SK-N-SH (cell line): ENCODE results near the gene ADAMTS17. TPM values are rescaled to one million over a fixed set of nuclear protein-coding genes. Genes with fewer than 3 reads are reported as not detected.

ENCODE experiments used
- CTCF ChIA-PET: fragments of 300-600, 350-600 bp; formaldehyde crosslinking; extraction: SDS; loops from one replicate; lab custom pipeline; 2021; lab: Yijun Ruan, JAX
- POLR2A ChIA-PET: fragments of 350-600 bp; sonication (Branson Sonifier 250); formaldehyde crosslinking; extraction: SDS; loops from one replicate; lab custom pipeline; 2020; ENCODE audit warnings: antibody characterized with exemption, inconsistent platforms; lab: Yijun Ruan, JAX
- DNase-seq: peaks from one replicate; pipeline ENCODE4 v3.0.0; 2012
- H2AFZ ChIP-seq: fragments of 200-600 bp; sonication (generic); 2 replicates; pipeline ENCODE4 v1.8.1; 2016; ENCODE audit warnings: antibody characterized with exemption, mild to moderate bottlenecking, low read depth
- H3F3A ChIP-seq: fragments of 200-600 bp; sonication (generic); replicated peaks from 2 replicates; pipeline ENCODE3; 2016; ENCODE audit warnings: antibody characterized with exemption, mild to moderate bottlenecking; ENCODE audit not compliant: insufficient read depth
- H3K27ac ChIP-seq, 2 experiments: fragments of 200-500 bp in 1 of 2; fragments of 200-600 bp in 1 of 2; sonication (Bioruptor generic) in 1 of 2; sonication (generic), shearing (Covaris generic) in 1 of 2; 2 replicates each; pipeline versions ENCODE4 v1.5.1 to v1.6.1; 2014 to 2016; ENCODE audit warnings: low read depth in 2 of 2, inconsistent platforms in 1 of 2, low read length in 1 of 2, mild to moderate bottlenecking in 1 of 2, mixed read lengths in 1 of 2
- H3K27me3 ChIP-seq: fragments of 200-600 bp; sonication (generic), shearing (Covaris generic); 2 replicates; pipeline ENCODE4 v1.6.1; 2016; ENCODE audit warnings: mixed run types; ENCODE audit not compliant: insufficient read depth
- H3K36me3 ChIP-seq, 2 experiments: fragments of 200-500 bp in 1 of 2; fragments of 200-600 bp in 1 of 2; sonication (Bioruptor generic) in 1 of 2; sonication (generic) in 1 of 2; replicated peaks in 1 of 2; 2 replicates each; pipeline versions ENCODE3 to v1.5.1; 2014 to 2016; ENCODE audit warnings: low read length in 1 of 2, mild to moderate bottlenecking in 1 of 2; ENCODE audit not compliant: insufficient read depth in 2 of 2, control insufficient read depth in 1 of 2
- H3K4me1 ChIP-seq, 2 experiments: fragments of 200-500 bp in 1 of 2; fragments of 200-600 bp in 1 of 2; sonication (Bioruptor generic) in 1 of 2; sonication (generic), shearing (Covaris generic) in 1 of 2; 2 replicates each; pipeline versions ENCODE4 v1.5.1 to v1.6.1; 2014 to 2016; ENCODE audit warnings: low read depth in 1 of 2, low read length in 1 of 2, mixed run types in 1 of 2; ENCODE audit not compliant: insufficient read depth in 2 of 2, control insufficient read depth in 1 of 2
- H3K4me2 ChIP-seq: fragments of 200-600 bp; sonication (generic), shearing (Covaris generic); 2 replicates; pipeline ENCODE4 v1.6.1; 2017; ENCODE audit warnings: mixed run types
- H3K4me3 ChIP-seq, 2 experiments: fragments of 200-500 bp in 1 of 2; fragments of 200-600 bp in 1 of 2; sonication (Bioruptor generic) in 1 of 2; sonication (generic), shearing (Covaris generic) in 1 of 2; 2 replicates each; pipeline versions ENCODE4 v1.5.1 to v1.8.1; 2014 to 2016; ENCODE audit warnings: low read depth in 2 of 2, inconsistent platforms in 1 of 2, low read length in 1 of 2, mild to moderate bottlenecking in 1 of 2, mixed read lengths in 1 of 2, moderate library complexity in 1 of 2
- H3K79me2 ChIP-seq: fragments of 200-600 bp; sonication (generic); 2 replicates; pipeline ENCODE4 v1.8.1; 2017; ENCODE audit warnings: mild to moderate bottlenecking; ENCODE audit not compliant: insufficient read depth
- H3K9ac ChIP-seq: fragments of 200-600 bp; sonication (generic); 2 replicates; pipeline ENCODE4 v1.6.1; 2017; ENCODE audit warnings: mixed run types
- H3K9me2 ChIP-seq: fragments of 200-600 bp; sonication (generic); 2 replicates; pipeline ENCODE4 v1.6.1; 2017; ENCODE audit warnings: mixed run types
- H3K9me3 ChIP-seq: fragments of 200-600 bp; sonication (generic); 2 replicates; pipeline ENCODE4 v1.6.1; 2017; ENCODE audit warnings: mixed run types, mild to moderate bottlenecking, moderate library complexity
- H4K20me1 ChIP-seq: fragments of 200-600 bp; sonication (generic); 2 replicates; pipeline ENCODE4 v1.6.1; 2017; ENCODE audit warnings: mild to moderate bottlenecking, mixed run types; ENCODE audit not compliant: insufficient read depth
- CHD2 ChIP-seq: fragments of 150-350 bp; IDR thresholded peaks from 2 replicates; pipeline ENCODE4 v1.6.1; 2018; ENCODE audit warnings: low read length; ENCODE audit not compliant: partially characterized antibody
- FOXJ3 ChIP-seq: sonication (generic); formaldehyde crosslinking; IDR thresholded peaks from 2 replicates; pipeline ENCODE4 v1.5.1; 2020; ENCODE audit warnings: mild to moderate bottlenecking, missing genetic modification reagents
- GABPA ChIP-seq: IDR thresholded peaks from 2 replicates; pipeline ENCODE4 v1.4.0; 2012; ENCODE audit warnings: low read depth, mild to moderate bottlenecking
- MAX ChIP-seq: IDR thresholded peaks from 2 replicates; pipeline ENCODE4 v1.4.0; 2012; ENCODE audit warnings: low read depth
- MXI1 ChIP-seq: IDR thresholded peaks from 2 replicates; pipeline ENCODE4 v1.6.1; 2012; ENCODE audit warnings: mild to moderate bottlenecking, low read depth, low read length, improper control_type of control experiment
- PBX3 ChIP-seq: IDR thresholded peaks from 2 replicates; pipeline ENCODE4; 2012
- RAD21 ChIP-seq: IDR thresholded peaks from 2 replicates; pipeline ENCODE4 v1.6.1; 2012; ENCODE audit warnings: mild to moderate bottlenecking, low read length
- REST ChIP-seq: IDR thresholded peaks from 2 replicates; pipeline ENCODE4 v1.6.1; 2012; ENCODE audit warnings: mild to moderate bottlenecking, low read depth, low read length, moderate library complexity
- RXRA ChIP-seq: IDR thresholded peaks from 2 replicates; pipeline ENCODE4 v1.4.0; 2012; ENCODE audit warnings: low read depth, mild to moderate bottlenecking, borderline replicate concordance
- SIN3A ChIP-seq: IDR thresholded peaks from 2 replicates; pipeline ENCODE4 v1.6.1; 2012; ENCODE audit warnings: low read depth, mild to moderate bottlenecking, low read length, moderate library complexity, borderline replicate concordance
- SMC3 ChIP-seq: IDR thresholded peaks from 2 replicates; pipeline ENCODE4 v1.6.1; 2012; ENCODE audit warnings: low read depth, low read length, improper control_type of control experiment
- TEAD4 ChIP-seq: IDR thresholded peaks from 2 replicates; pipeline ENCODE4 v1.4.0; 2012; ENCODE audit warnings: mild to moderate bottlenecking, borderline replicate concordance; ENCODE audit not compliant: insufficient read depth
- USF2 ChIP-seq: fragments of 150-350 bp; IDR thresholded peaks from 2 replicates; pipeline ENCODE4 v1.6.1; 2017; ENCODE audit warnings: antibody characterized with exemption, low read length, low read depth, borderline replicate concordance
- YY1 ChIP-seq: IDR thresholded peaks from 2 replicates; pipeline ENCODE4 v1.4.0; 2012; ENCODE audit warnings: low read depth, mild to moderate bottlenecking
- ZBTB33 ChIP-seq: IDR thresholded peaks from 2 replicates; pipeline ENCODE4 v1.4.0; 2012; ENCODE audit warnings: low read depth, borderline replicate concordance
- WGBS: methylation state at CpG from one replicate; pipeline ENCODE4 v1.1.6; 2017; ENCODE audit warnings: low lambda C conversion rate; 5-methylcytosine and 5-hydroxymethylcytosine counted together
- polyA plus RNA-seq, 3 experiments: library from polyadenylated mRNA; depleted of rRNA; stranded (reverse); fragments of >200 nt; gene quantifications; 2 replicates each; pipeline ENCODE4 v1.2.3, GENCODE V29; 2012

The ADAMTS17 gene
- polyA plus RNA-seq, 1 of the 3 experiments (the other 2 are of a cell fraction): not detected

- Histone ChIP-seq H3K36me3 (no peaks in the 10 kb centered on the region), H3K27me3 (no peaks in the 10 kb centered on the region), H3K9ac (no peak overlapping the region), H3K79me2 (no peaks in the 10 kb centered on the region), H3K4me3 (no peak overlapping the region), H3K4me1 (no peaks in the 10 kb centered on the region), H3F3A (no peaks in the 10 kb centered on the region), H3K27ac (no peak overlapping the region), H3K4me2 (no peak overlapping the region), H2AFZ (no peak overlapping the region), H4K20me1 (no peaks in the 10 kb centered on the region), H3K9me3 (no peaks in the 10 kb centered on the region), H3K9me2 (no peaks in the 10 kb centered on the region)
- ChIA-PET POLR2A (no interaction called here), CTCF (interaction anchor here (1.0 to 1.9 kb wide), 2 partner anchors 71 to 219 kb away, joined by 3 to 5 read pairs; no protein-coding TSS in a partner anchor)
- no peak for TF ChIP-seq FOXJ3 (CRISPR knock-in tag)
- TF ChIP-seq TEAD4: no peak
- no peak for TF ChIP-seq CHD2
- no peak for TF ChIP-seq USF2
- no peak for TF ChIP-seq SIN3A
- no peak for TF ChIP-seq REST
- no peak for TF ChIP-seq PBX3
- TF ChIP-seq MAX: no peak
- no peak for TF ChIP-seq MXI1
- no peak for TF ChIP-seq ZBTB33
- no peak for TF ChIP-seq YY1
- TF ChIP-seq SMC3: no peak
- TF ChIP-seq RXRA: no peak
- no peak for TF ChIP-seq RAD21
- no peak for TF ChIP-seq GABPA
- 45% methylated on average over 12 of the region's 25 CpGs for WGBS
- DNase-seq: no peak
Observed at GRCh38 chr15:100131321-100132224, 210.2 kb downstream of the ADAMTS17 start.
